LHCN-M2 (cell line): ENCODE results near the gene PTPN9. TPM values are rescaled to one million over a fixed set of nuclear protein-coding genes. Genes with fewer than 3 reads are reported as not detected.

Experiments
- DNase-seq: peaks from one replicate; pipeline ENCODE4 v3.0.0-alpha.2; 2012; ENCODE audit warnings: low read depth
- total RNA-seq: library from RNA; depleted of rRNA; stranded (reverse); fragments of >200 nt; gene quantifications from 2 replicates; pipeline ENCODE4 v1.2.3, GENCODE V29; 2014; rRNA removed

Gene PTPN9
- total RNA-seq, 1 experiment from 2014 or later: 25.0 TPM

DNA sequence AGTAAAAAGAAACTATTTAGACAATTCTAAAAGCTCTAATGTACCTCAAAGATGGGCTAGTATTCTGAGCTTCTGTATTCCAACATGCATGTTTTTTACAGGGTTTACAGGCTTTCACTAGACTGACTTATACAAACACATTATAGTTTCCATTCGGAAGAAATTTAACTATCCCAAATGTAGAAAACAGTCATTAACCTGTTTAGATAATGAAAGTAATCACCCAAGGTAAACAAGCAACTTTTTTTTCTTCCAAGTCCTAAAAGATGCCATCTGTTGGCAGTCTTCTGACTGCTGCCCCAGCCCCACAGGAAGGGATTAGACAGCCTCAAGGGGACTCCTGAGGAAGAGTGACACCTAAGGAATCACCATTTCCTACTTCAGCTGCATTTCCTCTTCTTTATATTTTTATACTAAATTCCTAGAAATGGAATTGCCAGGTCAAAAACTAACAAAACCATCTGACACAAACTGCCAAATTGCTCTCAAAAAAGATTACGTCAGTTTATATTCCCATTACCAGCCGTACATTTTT is 153.1 kb downstream of the PTPN9 start:
- DNase-seq: no peak

DNA sequence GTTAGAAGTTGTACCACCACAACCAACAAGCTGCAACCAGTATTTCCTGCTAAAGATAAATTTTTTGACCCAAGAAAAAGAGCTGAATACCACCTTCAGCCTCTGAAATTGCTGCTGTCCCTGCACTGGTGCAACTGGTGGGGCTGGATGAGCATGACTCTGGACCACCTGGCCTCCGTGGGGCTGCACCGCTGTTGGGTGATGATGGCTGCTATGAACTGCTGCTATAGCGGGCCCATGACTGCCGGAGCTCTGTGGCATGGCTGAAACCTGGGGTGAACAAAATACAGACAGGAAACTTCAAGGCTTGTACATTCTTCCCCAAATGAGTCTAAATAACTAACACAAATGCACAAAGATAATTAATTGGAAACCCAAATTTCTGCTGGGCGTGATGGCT is 156.6 kb downstream of the PTPN9 start:
- no peak for DNase-seq

DNA sequence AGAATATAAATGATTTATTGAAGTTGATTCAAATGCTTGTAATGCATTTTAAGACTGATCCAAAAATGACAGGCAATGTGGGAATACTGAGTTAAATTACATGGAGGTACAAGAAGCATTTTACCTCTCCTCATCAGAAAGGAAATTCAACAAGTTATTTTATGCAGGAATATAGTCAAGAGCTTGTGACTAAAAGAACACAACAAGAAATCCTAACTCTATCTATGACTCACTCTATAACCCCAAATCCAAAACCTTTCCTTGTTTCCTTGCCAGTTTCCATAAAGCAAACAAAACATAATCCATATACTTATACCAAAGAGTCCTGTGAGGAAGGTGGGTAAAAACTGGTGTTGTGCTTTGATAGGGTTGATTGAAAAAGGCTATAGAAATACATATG is 158.4 kb downstream of the PTPN9 start:
- peak; percentile 47 for DNase-seq

DNA sequence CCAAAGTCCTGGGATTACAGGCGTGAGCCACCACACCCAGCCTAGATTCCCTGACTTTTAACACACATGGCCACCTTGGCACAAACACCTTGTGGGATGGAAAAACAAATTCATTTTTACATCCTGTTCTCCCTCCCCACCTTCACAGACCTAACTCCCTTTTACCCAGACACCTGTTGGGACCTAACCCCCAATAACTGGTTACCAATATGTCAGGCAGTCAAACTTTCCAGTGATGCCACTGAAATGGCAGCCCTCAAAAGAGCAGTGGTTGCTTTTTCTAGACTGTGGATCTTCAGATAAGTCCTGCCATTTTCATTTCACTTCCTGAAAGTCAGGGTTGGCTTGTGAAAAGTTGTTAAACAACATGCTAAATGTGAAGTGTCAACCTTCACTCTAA is 162.5 kb downstream of the PTPN9 start:
- no peak for DNase-seq

Other genes with a start within 250 kb of the PTPN9 start
- gene COMMD4, start 243.3 kb downstream of the PTPN9 start, total RNA-seq: 185 and 198 TPM in 2 replicates
- 3.0 and 4.4 TPM in 2 replicates for gene NEIL1, start 232.3 kb downstream of the PTPN9 start, total RNA-seq
- gene MAN2C1, start 210.7 kb downstream of the PTPN9 start, total RNA-seq: 85.2 and 91.5 TPM in 2 replicates
- gene SIN3A, start 127.6 kb downstream of the PTPN9 start, total RNA-seq: 21.5 and 26.9 TPM in 2 replicates
- gene SNUPN, start 46.4 kb upstream of the PTPN9 start, total RNA-seq: 34.3 and 43.9 TPM in 2 replicates
- gene IMP3, start 60.9 kb upstream of the PTPN9 start, total RNA-seq: 155 and 164 TPM in 2 replicates
- gene SNX33, start 68.6 kb upstream of the PTPN9 start, total RNA-seq: 15.5 and 18.3 TPM in 2 replicates
- 16.4 and 21.0 TPM in 2 replicates for gene CSPG4, start 133.5 kb upstream of the PTPN9 start, total RNA-seq